Ascending aorta (tissue), 2 donors: ENCODE results near the gene SCN10A. TPM values are rescaled to one million over a fixed set of nuclear protein-coding genes. Genes with fewer than 3 reads are reported as not detected.

Source experiments
- DNase-seq, 2 donors: peaks; one replicate each; pipeline ENCODE4 v3.0.0-alpha.2; 2019; ENCODE audit warnings: low spot score in 2 of 2
- H3K27ac ChIP-seq, 2 donors: fragments of 200-600 bp; sonication (generic); one replicate each; pipeline ENCODE4 v1.5.1; 2016 to 2017; ENCODE audit warnings: mild to moderate bottlenecking in 1 of 2
- H3K27me3 ChIP-seq: fragments of 200-600 bp; sonication (generic); one replicate; pipeline ENCODE4 v1.5.1; 2017
- H3K36me3 ChIP-seq, 2 donors: fragments of 200-600 bp; sonication (generic); one replicate each; pipeline ENCODE4 v1.5.1; 2016
- H3K4me1 ChIP-seq, 2 donors: fragments of 200-600 bp; sonication (generic); one replicate each; pipeline ENCODE4 v1.5.1; 2016 to 2017; ENCODE audit warnings: mild to moderate bottlenecking in 1 of 2
- H3K4me3 ChIP-seq, 2 donors: fragments of 200-600 bp; sonication (generic); one replicate each; pipeline ENCODE4 v1.5.1; 2016 to 2017; ENCODE audit warnings: mild to moderate bottlenecking in 1 of 2
- H3K9me3 ChIP-seq, 2 donors: fragments of 200-600 bp; sonication (generic); one replicate each; pipeline ENCODE4 v1.5.1; 2016
- intact Hi-C: fragments of 100-400 bp; cut with DNase I; formaldehyde crosslinking; loops from one replicate; pipeline ENCODE4 v1.15.1; 2023
- total RNA-seq: library from RNA; depleted of rRNA; stranded (reverse); fragments of >200 nt; gene quantifications from one replicate; pipeline ENCODE4 v1.1.0, GENCODE V29; 2016
- TF ChIP-seq, protein P1 (sequence below), 3 experiments: fragments of 200-600 bp in 2 of 3; fragments of 450-650 bp in 1 of 3; sonication (generic) in 2 of 3; IDR thresholded peaks; one replicate each; pipeline ENCODE4 v1.5.1; 2016 to 2019; ENCODE audit warnings: antibody characterized with exemption in 3 of 3, mild to moderate bottlenecking in 1 of 3, moderate library complexity in 1 of 3

The SCN10A gene
- total RNA-seq, 1 donor from 2014 or later = not detected

DNA sequence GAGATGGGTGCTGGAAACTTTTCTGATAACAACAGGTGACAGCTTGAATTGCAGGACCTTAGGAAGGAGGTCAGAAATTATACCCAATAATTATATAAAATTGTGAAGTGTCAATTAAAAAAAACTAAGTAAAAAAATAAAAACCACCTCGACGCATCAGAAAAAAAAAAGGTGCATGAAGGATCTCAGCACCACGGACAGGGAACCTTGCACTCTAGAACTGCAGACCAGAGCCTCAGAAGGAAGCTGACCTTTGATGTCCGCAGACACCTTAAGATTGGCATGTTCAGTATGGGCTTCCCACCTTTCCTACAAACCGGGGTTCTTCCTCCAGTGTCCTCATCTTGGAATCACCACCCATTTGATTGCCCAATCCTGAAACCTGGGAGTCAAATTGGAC lies 60.9 kb downstream of the SCN10A start:
- Histone ChIP-seq H3K9me3 (no peaks in the 10 kb centered on the region), H3K4me1 (no peaks in the 10 kb centered on the region), H3K36me3 (no peaks in the 10 kb centered on the region), H3K27me3 (no peaks in the 10 kb centered on the region), H3K27ac (no peak overlapping the region), H3K4me3 (no peak overlapping the region)
- intact Hi-C loops = no loop called here
- TF ChIP-seq, protein P1, sequence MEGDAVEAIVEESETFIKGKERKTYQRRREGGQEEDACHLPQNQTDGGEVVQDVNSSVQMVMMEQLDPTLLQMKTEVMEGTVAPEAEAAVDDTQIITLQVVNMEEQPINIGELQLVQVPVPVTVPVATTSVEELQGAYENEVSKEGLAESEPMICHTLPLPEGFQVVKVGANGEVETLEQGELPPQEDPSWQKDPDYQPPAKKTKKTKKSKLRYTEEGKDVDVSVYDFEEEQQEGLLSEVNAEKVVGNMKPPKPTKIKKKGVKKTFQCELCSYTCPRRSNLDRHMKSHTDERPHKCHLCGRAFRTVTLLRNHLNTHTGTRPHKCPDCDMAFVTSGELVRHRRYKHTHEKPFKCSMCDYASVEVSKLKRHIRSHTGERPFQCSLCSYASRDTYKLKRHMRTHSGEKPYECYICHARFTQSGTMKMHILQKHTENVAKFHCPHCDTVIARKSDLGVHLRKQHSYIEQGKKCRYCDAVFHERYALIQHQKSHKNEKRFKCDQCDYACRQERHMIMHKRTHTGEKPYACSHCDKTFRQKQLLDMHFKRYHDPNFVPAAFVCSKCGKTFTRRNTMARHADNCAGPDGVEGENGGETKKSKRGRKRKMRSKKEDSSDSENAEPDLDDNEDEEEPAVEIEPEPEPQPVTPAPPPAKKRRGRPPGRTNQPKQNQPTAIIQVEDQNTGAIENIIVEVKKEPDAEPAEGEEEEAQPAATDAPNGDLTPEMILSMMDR (IDR thresholded peaks at IDR 0.05) = no peak
- no peak for DNase-seq

DNA sequence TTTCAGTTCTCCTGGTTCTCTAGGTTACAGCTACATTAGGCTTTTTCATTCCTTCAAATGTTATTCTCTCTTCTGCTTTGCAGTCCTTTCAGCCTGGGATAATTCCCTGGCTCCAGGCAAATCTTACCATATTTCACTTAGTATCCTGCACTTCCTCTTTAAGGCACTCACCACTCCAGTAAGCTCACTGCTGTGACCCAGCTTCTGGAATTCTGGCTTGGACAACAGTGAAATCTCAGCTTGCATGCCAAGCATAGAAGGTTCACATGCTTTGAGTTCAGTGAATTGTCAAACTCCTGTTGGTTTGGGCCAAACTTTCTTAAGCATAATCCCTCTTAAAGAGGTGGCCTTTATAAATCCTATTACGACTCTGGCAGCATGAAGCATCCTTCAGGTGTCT lies 69.4 kb downstream of the SCN10A start:
- Histone ChIP-seq H3K4me3 (no peak overlapping the region), H3K4me1 (no peaks in the 10 kb centered on the region), H3K9me3 (no peaks in the 10 kb centered on the region), H3K36me3 (no peaks in the 10 kb centered on the region), H3K27ac (no peak overlapping the region), H3K27me3 (no peaks in the 10 kb centered on the region)
- TF ChIP-seq, protein P1 (IDR thresholded peaks at IDR 0.05) = no peak
- intact Hi-C loops = no loop called here
- no peak for DNase-seq

DNA sequence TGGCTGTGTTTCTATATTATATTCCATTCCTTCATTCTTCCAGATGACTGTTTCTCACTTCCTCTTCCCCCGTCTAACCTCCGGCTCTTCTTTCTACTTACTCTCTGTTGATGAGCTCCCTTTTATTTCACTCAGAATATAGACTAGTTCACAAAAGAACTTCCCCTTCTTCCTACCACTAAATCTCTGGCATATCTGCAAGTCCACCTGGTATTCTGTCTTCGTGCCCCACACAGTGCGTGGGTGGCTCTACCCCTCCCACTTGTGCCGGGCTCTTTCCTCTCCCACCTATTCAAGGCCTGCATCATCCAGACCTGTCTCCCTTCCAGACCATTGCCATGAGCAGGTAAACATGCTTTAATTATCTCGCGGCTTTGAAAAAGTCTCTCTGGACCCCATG lies 73.0 kb downstream of the SCN10A start:
- Histone ChIP-seq H3K27ac (no peak overlapping the region), H3K4me1 (no peaks in the 10 kb centered on the region), H3K9me3 (no peaks in the 10 kb centered on the region), H3K36me3 (no peaks in the 10 kb centered on the region), H3K4me3 (no peak overlapping the region), H3K27me3 (no peaks in the 10 kb centered on the region)
- intact Hi-C loops = no loop called here
- no peak for DNase-seq
- TF ChIP-seq, protein P1 (IDR thresholded peaks at IDR 0.05) = no peak

DNA sequence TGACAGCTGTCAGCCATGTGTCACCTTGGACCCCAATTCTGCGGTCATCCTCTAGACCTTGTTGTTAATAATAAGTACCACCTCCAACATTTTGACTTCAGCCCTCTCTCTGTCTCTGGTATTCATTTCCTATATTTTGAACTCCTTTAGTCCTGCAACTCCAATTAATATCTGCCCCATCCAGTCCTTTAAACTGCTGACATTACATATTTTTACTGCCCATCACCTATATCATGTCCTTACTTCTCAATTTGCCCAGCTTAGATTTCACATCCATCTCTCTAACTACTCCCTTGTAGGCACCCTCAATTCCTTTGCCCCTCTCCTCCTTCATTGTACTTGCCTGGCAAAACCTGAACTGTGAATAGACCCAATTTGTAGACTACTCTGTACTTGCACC lies 73.5 kb downstream of the SCN10A start:
- H3K36me3 ChIP-seq = no peaks in the 10 kb centered on the region
- no peak for DNase-seq
- H3K4me3 ChIP-seq = no peak overlapping the region
- intact Hi-C loops = no loop called here
- no peaks in the 10 kb centered on the region for H3K4me1 ChIP-seq
- H3K9me3 ChIP-seq = no peaks in the 10 kb centered on the region
- H3K27me3 ChIP-seq = no peaks in the 10 kb centered on the region
- no peak overlapping the region for H3K27ac ChIP-seq
- TF ChIP-seq, protein P1 (IDR thresholded peaks at IDR 0.05) = no peak

DNA sequence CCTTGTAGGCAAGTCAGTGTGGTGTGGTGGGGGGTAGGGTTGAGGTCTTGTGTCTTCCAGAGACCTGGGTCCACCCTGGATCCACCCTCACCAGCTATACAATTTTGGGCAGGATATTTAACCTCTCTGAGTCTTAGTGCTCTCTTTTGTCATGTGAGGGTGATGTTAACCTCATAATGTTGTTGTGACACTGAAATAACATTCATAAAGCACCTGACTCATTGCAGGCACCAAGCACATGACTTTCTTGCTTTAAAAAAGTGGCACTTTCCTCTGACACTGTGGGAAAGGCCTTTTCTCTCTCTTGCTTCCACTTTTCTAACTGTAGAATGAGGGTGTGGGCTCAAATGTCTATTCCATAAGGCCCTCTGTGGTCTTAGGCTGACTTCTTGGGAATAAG lies 75.5 kb downstream of the SCN10A start:
- no peaks in the 10 kb centered on the region for H3K4me1 ChIP-seq
- H3K27me3 ChIP-seq = no peaks in the 10 kb centered on the region
- H3K36me3 ChIP-seq = no peaks in the 10 kb centered on the region
- H3K4me3 ChIP-seq = no peak overlapping the region
- H3K9me3 ChIP-seq = no peaks in the 10 kb centered on the region
- no peak for DNase-seq
- no peak overlapping the region for H3K27ac ChIP-seq
- intact Hi-C loops = no loop called here
- TF ChIP-seq, protein P1 (IDR thresholded peaks at IDR 0.05) = no peak

DNA sequence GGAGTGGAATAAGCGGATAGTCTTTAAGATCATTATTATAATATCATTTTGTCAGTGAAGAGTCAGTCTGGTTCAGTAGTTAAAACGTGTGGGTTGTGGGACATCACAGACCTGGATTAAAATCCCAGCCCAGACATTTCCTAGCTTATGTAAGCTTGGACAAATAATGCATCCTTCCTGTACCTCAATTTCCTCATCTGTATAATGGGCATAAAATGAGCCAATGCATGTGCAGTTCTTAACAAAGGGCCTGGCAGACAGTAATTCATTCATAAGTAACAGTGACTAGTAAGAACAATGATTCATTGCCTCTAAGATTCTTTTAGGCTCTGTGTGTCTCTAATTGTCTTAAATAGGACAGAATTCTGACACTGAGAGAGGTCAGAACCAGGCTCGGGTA lies 76.1 kb downstream of the SCN10A start:
- no peaks in the 10 kb centered on the region for H3K36me3 ChIP-seq
- TF ChIP-seq, protein P1 (IDR thresholded peaks at IDR 0.05) = no peak
- H3K4me3 ChIP-seq = no peak overlapping the region
- H3K27me3 ChIP-seq = no peaks in the 10 kb centered on the region
- DNase-seq = no peak
- H3K9me3 ChIP-seq = no peaks in the 10 kb centered on the region
- H3K4me1 ChIP-seq = no peaks in the 10 kb centered on the region
- intact Hi-C loops = no loop called here
- no peak overlapping the region for H3K27ac ChIP-seq
